NCI-H460 (cell line): Measurements from ENCODE around the gene DDX55. TPM values are rescaled to one million over a fixed set of nuclear protein-coding genes. Genes with fewer than 3 reads are reported as not detected.

Source experiments
- small RNA-seq, 2 experiments: library from RNA; depleted of rRNA; stranded (forward); fragments of <200 nt; gene quantifications; one replicate each; pipeline ENCODE3, GENCODE V24; 2014
- total RNA-seq: library from RNA; depleted of rRNA; stranded (reverse); fragments of >200 nt; shearing (Covaris generic); gene quantifications from 2 replicates; pipeline ENCODE4 v1.2.3, GENCODE V29; 2014; rRNA removed

DDX55 gene
- total RNA-seq, 1 experiment from 2014 or later, result 49.1 TPM

Small RNA genes within 50 kb of the gene (small RNA-seq; reads per million reads assigned to genes)
- gene SNORA9B, result 0.59 to 1.2 reads per million in 2 experiments

Other genes with a start within 250 kb of the DDX55 start
- 30.7 and 37.4 TPM in 2 replicates for gene SBNO1, start 237.3 kb upstream of the DDX55 start, total RNA-seq
- 91.0 and 95.4 TPM in 2 replicates for gene KMT5A, start 218.0 kb upstream of the DDX55 start, total RNA-seq
- 2.3 and 2.5 TPM in 2 replicates for gene RILPL2, start 165.4 kb upstream of the DDX55 start, total RNA-seq
- 24.0 and 33.8 TPM in 2 replicates for gene SNRNP35, start 144.0 kb upstream of the DDX55 start, total RNA-seq
- gene RILPL1, start 68.4 kb upstream of the DDX55 start, total RNA-seq, result 12.4 and 12.5 TPM in 2 replicates
- 341 and 369 TPM in 2 replicates for gene TMED2, start 17.5 kb upstream of the DDX55 start, total RNA-seq
- gene EIF2B1, start 31.6 kb downstream of the DDX55 start, total RNA-seq, result 36.4 and 42.8 TPM in 2 replicates
- gene GTF2H3, start 31.7 kb downstream of the DDX55 start, total RNA-seq, result 81.4 and 96.5 TPM in 2 replicates
- gene TCTN2, start 69.0 kb downstream of the DDX55 start, total RNA-seq, result 11.6 and 12.7 TPM in 2 replicates
- gene ATP6V0A2, start 110.3 kb downstream of the DDX55 start, total RNA-seq, result 20.2 and 26.8 TPM in 2 replicates
- 0.03 and 0.05 TPM in 2 replicates for gene DNAH10, start 160.2 kb downstream of the DDX55 start, total RNA-seq